ENCODE measurements around the gene AIG1. TPM values are rescaled to one million over a fixed set of nuclear protein-coding genes. Genes with fewer than 3 reads are reported as not detected.
"Not testable (repeated sequence)": the region's sequence is repeated elsewhere in the genome, so short reads cannot be mapped to it uniquely, and the experiment has no call there.

Gene AIG1
- total RNA-seq, 3 donors from 2014 or later, result 18.5 to 21.5 (median 21.0) TPM

GRCh38 chr6:143335865-143336264 lies 275.2 kb downstream of the AIG1 start:
- no peaks in the 10 kb centered on the region for H3K9me3 ChIP-seq
- no peak overlapping the region for H3K4me3 ChIP-seq
- DNase-seq, result no peak
- ATAC-seq, result no peak
- intact Hi-C loops (cut with DNase I, micrococcal nuclease), result no loop called here
- H3K36me3 ChIP-seq (ENCODE audit: low read depth), result no peaks in the 10 kb centered on the region
- no peak for TF ChIP-seq CTCF (IDR thresholded peaks at IDR 0.05)
- H3K4me1 ChIP-seq (ENCODE audit: low read depth), result no peaks in the 10 kb centered on the region

- no peaks in the 10 kb centered on the region for H3K9me3 ChIP-seq
- ATAC-seq (no peak), DNase-seq (no peak)
- no peak for TF ChIP-seq CTCF (IDR thresholded peaks at IDR 0.05)
- intact Hi-C loops (cut with DNase I, micrococcal nuclease), result no loop called here
- H3K4me3 ChIP-seq, result no peak overlapping the region
- no peaks in the 10 kb centered on the region for H3K36me3 ChIP-seq (ENCODE audit: low read depth)
- H3K4me1 ChIP-seq (ENCODE audit: low read depth), result no peaks in the 10 kb centered on the region
These were observed 275.9 kb downstream of the AIG1 start for GRCh38 chr6:143336446-143337152.

- intact Hi-C loops (cut with DNase I, micrococcal nuclease), result no loop called here
- H3K4me1 ChIP-seq (ENCODE audit: low read depth), result no peaks in the 10 kb centered on the region
- no peak overlapping the region for H3K4me3 ChIP-seq
- H3K36me3 ChIP-seq (ENCODE audit: low read depth), result no peaks in the 10 kb centered on the region
- ATAC-seq, result peak; percentile 48
- peak; percentile 13 for TF ChIP-seq CTCF (IDR thresholded peaks at IDR 0.05)
- DNase-seq, result peak in 2 of 3 donors; percentile 33 to 53
- H3K9me3 ChIP-seq, result no peaks in the 10 kb centered on the region
These were observed 276.7 kb downstream of the AIG1 start for GRCh38 chr6:143337201-143337949.

- Histone ChIP-seq H3K36me3 (ENCODE audit: low read depth) (no peaks in the 10 kb centered on the region), H3K4me1 (ENCODE audit: low read depth) (no peaks in the 10 kb centered on the region), H3K4me3 (no peak overlapping the region), H3K9me3 (no peaks in the 10 kb centered on the region)
- no peak for DNase-seq
- ATAC-seq, result no peak
- intact Hi-C loops (cut with DNase I, micrococcal nuclease), result no loop called here
- TF ChIP-seq CTCF (IDR thresholded peaks at IDR 0.05), result no peak
These were observed 278.5 kb downstream of the AIG1 start for GRCh38 chr6:143339223-143339622.

- H3K4me1 ChIP-seq (ENCODE audit: low read depth); H3K9me3 ChIP-seq; H3K36me3 ChIP-seq (ENCODE audit: low read depth); intact Hi-C loops (cut with DNase I, micrococcal nuclease); H3K4me3 ChIP-seq; ATAC-seq; DNase-seq: not testable (repeated sequence)
These were observed 284.8 kb downstream of the AIG1 start for GRCh38 chr6:143345477-143345876.

GRCh38 chr6:143346004-143346403 lies 285.3 kb downstream of the AIG1 start:
- no peaks in the 10 kb centered on the region for H3K36me3 ChIP-seq (ENCODE audit: low read depth)
- ATAC-seq (no peak), DNase-seq (no peak)
- H3K9me3 ChIP-seq, result no peaks in the 10 kb centered on the region
- H3K4me1 ChIP-seq (ENCODE audit: low read depth), result no peaks in the 10 kb centered on the region
- no peak for TF ChIP-seq CTCF (IDR thresholded peaks at IDR 0.05)
- intact Hi-C loops (cut with DNase I, micrococcal nuclease), result no loop called here
- no peak overlapping the region for H3K4me3 ChIP-seq
